Transverse colon (tissue), 4 donors: ENCODE data around the gene RAB24. TPM values are rescaled to one million over a fixed set of nuclear protein-coding genes. Genes with fewer than 3 reads are reported as not detected.

Experiments
- DNase-seq: peaks from one replicate; pipeline ENCODE4 v3.0.0-alpha.2; 2019
- H3K27ac ChIP-seq, 4 donors: fragments of 200-600 bp; sonication (generic); 2 replicates each; pipeline ENCODE4 v1.5.1; 2016 to 2018; ENCODE audit warnings: inconsistent platforms in 4 of 4
- H3K27me3 ChIP-seq: fragments of 200-600 bp; sonication (generic); 2 replicates; pipeline ENCODE4 v1.5.1; 2017; ENCODE audit warnings: inconsistent platforms
- H3K36me3 ChIP-seq, 4 donors: fragments of 200-600 bp; sonication (generic); 2 replicates each; pipeline ENCODE4 v1.5.1; 2017 to 2019; ENCODE audit warnings: inconsistent platforms in 4 of 4
- H3K4me1 ChIP-seq, 4 donors: fragments of 200-600 bp; sonication (generic); 2 replicates each; pipeline ENCODE4 v1.5.1; 2017 to 2020; ENCODE audit warnings: inconsistent platforms in 4 of 4
- H3K4me3 ChIP-seq, 4 donors: fragments of 200-600 bp; sonication (generic); 1 replicate in 1 of 4; 2 replicates in 3 of 4; pipeline versions ENCODE4 v1.5.1 to v1.6.1; 2017 to 2019; ENCODE audit warnings: inconsistent platforms in 4 of 4
- H3K9me3 ChIP-seq, 2 donors: fragments of 200-600 bp; sonication (generic); 2 replicates each; pipeline ENCODE4 v1.5.1; 2017 to 2019; ENCODE audit warnings: inconsistent platforms in 2 of 2
- EP300 ChIP-seq: sonication (generic); formaldehyde crosslinking; IDR thresholded peaks from one replicate; pipeline ENCODE4 v1.6.1; 2017; ENCODE audit warnings: antibody characterized with exemption, low read depth
- POLR2A ChIP-seq: fragments of 450-650 bp; IDR thresholded peaks from one replicate; pipeline ENCODE4 v1.6.1; 2016; ENCODE audit warnings: antibody characterized with exemption, mild to moderate bottlenecking, moderate library complexity
- POLR2AphosphoS5 ChIP-seq, 3 donors: sonication (generic); formaldehyde crosslinking; IDR thresholded peaks; one replicate each; pipeline ENCODE4 v1.6.1; 2016; ENCODE audit warnings: antibody characterized with exemption in 3 of 3
- WGBS, 2 donors: methylation state at CpG; one replicate each; pipeline ENCODE4 v1.1.5; 2018; ENCODE audit warnings: low coverage in 1 of 2; 5-methylcytosine and 5-hydroxymethylcytosine counted together
- in situ Hi-C, 4 donors: fragments of 200-750 bp; cut with MboI; loops; one replicate each; pipeline versions ENCODE4 v1.15.0 to v1.15.1; 2017; ENCODE audit warnings: low sequenced_read_pairs in 3 of 4, low pct_ligation_motif_present in 1 of 4, low pct_unique_long_range_greater_than_20kb in 1 of 4
- intact Hi-C: fragments of 100-400 bp; cut with DNase I; formaldehyde crosslinking; loops from one replicate; pipeline ENCODE4 v1.15.1; 2023; ENCODE audit warnings: low total_unique reads
- total RNA-seq, 4 donors: library from RNA; depleted of rRNA; stranded (reverse); fragments of >200 nt; gene quantifications; one replicate each; pipeline ENCODE4 v1.1.0, GENCODE V29; 2016
- TF ChIP-seq, protein P1 (sequence below), 5 experiments: fragments of 200-600 bp in 3 of 5; fragments of 450-650 bp in 2 of 5; sonication (generic) in 3 of 5; IDR thresholded peaks; 1 replicate in 2 of 5; 2 replicates in 3 of 5; pipeline ENCODE4 v1.5.1; 2016 to 2017; ENCODE audit warnings: antibody characterized with exemption in 5 of 5, inconsistent platforms in 3 of 5, mild to moderate bottlenecking in 2 of 5, moderate library complexity in 1 of 5

Gene RAB24
- total RNA-seq, 4 donors from 2014 or later, result 38.2 to 68.1 (median 51.8) TPM

DNA sequence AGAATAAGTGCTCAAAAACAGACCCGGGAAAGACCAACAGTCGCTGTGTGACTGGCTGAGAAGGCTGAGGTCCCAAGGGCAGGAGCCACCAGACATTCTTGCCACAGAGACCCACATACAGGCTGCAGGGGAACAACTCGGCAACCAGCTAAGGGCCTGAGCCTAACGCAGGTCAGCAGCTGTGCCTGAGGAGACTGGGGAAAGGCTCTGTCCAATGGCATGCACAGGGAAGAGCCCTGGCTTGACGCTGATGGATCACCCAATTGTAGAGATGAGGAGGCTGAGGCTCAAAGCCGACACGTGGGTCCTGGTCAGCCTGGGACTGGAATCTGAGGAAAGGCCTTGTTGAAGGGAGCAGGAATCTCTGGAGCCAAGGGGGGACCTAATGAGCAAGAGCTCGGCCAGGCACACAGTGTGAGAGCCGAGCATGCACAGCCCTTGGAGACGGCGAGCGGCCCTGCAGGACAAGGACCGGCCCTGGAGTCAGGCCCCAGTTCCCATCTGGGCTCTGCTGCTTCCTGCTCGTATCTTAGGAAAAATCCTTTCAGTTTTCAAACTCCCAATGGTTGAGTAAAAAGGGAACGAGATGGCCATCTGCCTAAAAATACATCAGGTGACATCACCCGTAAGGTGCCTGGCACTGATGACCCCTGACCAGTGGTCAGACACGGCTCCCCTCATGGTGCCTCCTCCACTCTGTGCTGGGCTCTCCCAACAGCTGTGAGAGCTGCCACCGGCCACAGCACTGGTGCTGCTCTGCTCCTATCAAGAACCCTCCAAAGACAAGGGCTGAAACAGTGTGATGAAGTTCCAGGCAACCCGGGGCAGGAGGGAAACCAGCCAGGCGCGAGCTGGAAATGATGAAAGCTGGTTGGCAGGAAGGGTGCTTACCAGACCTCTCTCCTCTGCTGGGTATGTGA lies 31.5 kb upstream of the RAB24 start:
- Histone ChIP-seq H3K9me3 (no peaks in the 10 kb centered on the region), H3K4me1 (no peaks in the 10 kb centered on the region), H3K4me3 (no peak overlapping the region), H3K27me3 (no peaks in the 10 kb centered on the region), H3K36me3 (peaks cover 0 to 46% (median 21%) of the 10 kb centered on the region in 4 donors), H3K27ac (no peak overlapping the region)
- in situ Hi-C loops, result no loop called here
- 90 to 100% methylated on average over 2 to 21 of the region's 21 CpGs for WGBS, 2 donors
- DNase-seq, result no peak
- TF ChIP-seq POLR2AphosphoS5 (IDR thresholded peaks at IDR 0.05) (no peak), EP300 (no peak), POLR2A (no peak)
- TF ChIP-seq, protein P1, sequence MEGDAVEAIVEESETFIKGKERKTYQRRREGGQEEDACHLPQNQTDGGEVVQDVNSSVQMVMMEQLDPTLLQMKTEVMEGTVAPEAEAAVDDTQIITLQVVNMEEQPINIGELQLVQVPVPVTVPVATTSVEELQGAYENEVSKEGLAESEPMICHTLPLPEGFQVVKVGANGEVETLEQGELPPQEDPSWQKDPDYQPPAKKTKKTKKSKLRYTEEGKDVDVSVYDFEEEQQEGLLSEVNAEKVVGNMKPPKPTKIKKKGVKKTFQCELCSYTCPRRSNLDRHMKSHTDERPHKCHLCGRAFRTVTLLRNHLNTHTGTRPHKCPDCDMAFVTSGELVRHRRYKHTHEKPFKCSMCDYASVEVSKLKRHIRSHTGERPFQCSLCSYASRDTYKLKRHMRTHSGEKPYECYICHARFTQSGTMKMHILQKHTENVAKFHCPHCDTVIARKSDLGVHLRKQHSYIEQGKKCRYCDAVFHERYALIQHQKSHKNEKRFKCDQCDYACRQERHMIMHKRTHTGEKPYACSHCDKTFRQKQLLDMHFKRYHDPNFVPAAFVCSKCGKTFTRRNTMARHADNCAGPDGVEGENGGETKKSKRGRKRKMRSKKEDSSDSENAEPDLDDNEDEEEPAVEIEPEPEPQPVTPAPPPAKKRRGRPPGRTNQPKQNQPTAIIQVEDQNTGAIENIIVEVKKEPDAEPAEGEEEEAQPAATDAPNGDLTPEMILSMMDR (IDR thresholded peaks at IDR 0.05), result no peak
- intact Hi-C loops, result no loop called here

DNA sequence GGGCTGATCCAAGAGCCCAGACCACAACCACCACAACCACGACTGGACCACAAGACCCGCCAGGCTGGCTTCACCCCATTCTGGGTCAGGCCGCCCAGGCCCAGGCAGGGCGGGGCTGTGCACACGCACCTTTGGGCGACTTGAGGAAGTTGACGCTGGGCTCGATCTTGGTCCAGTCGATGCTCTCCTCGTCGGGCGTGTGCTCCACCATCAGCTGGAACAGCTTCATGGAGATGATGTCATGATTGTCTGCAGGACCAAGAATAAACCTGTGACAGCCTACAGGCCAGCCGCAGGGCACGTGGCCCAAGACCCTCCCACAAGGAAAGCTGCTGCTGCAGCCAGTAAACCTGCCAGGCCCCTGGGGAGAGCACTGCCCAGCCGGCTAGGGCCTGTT lies 30.6 kb upstream of the RAB24 start:
- 76% methylated on average over 9 of the region's 15 CpGs; no CpG with 5 or more reads in 1 of the 2 donors for WGBS, 2 donors
- Histone ChIP-seq H3K4me1 (no peaks in the 10 kb centered on the region), H3K9me3 (no peaks in the 10 kb centered on the region), H3K27me3 (no peaks in the 10 kb centered on the region), H3K36me3 (peaks cover 0 to 46% (median 21%) of the 10 kb centered on the region in 4 donors), H3K4me3 (no peak overlapping the region), H3K27ac (no peak overlapping the region)
- in situ Hi-C loops (no loop called here), intact Hi-C loops (no loop called here)
- TF ChIP-seq POLR2AphosphoS5 (IDR thresholded peaks at IDR 0.05) (no peak), POLR2A (no peak), EP300 (no peak)
- TF ChIP-seq, protein P1 (IDR thresholded peaks at IDR 0.05), result no peak
- no peak for DNase-seq

DNA sequence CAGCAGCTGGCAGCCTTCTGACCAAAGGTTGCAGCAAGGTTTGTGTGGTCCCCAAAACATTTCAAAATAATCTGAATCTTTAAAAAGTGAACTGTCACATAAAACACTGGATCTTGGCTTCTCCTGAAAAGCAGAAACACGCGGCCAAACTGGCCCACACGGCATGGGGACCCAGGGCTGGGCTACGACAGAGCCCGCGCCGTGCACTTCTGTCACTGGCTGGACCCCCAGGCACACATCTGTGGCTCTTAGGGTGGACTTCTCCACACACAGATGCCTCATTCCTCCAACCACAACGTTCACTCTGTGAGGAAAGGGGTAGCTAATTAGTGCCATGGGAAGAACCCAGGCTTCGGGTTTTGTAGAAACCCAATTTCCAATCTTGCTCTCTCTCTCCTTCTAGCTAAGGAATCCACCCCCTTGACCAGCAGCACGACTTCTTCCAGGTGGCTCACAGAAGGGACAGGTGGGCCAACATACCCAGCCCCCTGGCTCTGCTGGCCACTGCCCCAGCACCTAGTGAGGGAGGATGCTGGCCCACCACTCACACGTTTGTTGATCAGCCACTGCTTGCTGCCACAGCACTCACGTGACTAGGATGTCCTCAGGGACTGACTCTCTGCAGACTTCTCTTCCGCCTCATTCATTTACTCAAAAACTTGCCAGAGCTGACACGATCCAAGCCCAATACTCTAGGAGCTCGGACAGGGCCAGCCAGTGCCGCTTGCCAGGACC lies 30.1 kb upstream of the RAB24 start:
- Histone ChIP-seq H3K27ac (no peak overlapping the region), H3K36me3 (peaks cover 0 to 46% (median 21%) of the 10 kb centered on the region in 4 donors), H3K4me3 (no peak overlapping the region), H3K4me1 (no peaks in the 10 kb centered on the region), H3K9me3 (no peaks in the 10 kb centered on the region), H3K27me3 (no peaks in the 10 kb centered on the region)
- no peak for DNase-seq
- 92% methylated on average over 16 of the region's 16 CpGs; no CpG with 5 or more reads in 1 of the 2 donors for WGBS, 2 donors
- in situ Hi-C loops (no loop called here), intact Hi-C loops (no loop called here)
- TF ChIP-seq, protein P1 (IDR thresholded peaks at IDR 0.05), result no peak
- TF ChIP-seq POLR2A, result no peak
- no peak for TF ChIP-seq POLR2AphosphoS5 (IDR thresholded peaks at IDR 0.05)
- no peak for TF ChIP-seq EP300

DNA sequence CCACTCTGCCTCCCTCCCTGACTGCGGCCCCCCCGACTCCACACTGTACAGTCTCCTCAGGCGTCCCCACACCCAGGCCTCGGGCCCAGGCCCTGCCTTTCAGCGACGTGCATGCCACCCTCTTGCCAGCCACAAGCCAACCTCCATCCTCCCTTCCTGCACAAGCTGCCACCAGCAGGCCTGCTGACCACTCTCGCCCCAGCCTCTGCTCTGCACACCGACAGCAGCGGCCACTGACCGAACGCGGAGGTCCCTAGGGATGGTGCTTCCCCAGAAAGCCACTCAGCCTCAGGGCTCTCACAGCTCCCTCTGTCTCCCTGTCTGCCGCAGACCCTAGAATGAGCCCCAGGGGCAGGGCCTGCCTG lies 29.4 kb upstream of the RAB24 start:
- intact Hi-C loops (no loop called here), in situ Hi-C loops (no loop called here)
- H3K9me3 ChIP-seq, result no peaks in the 10 kb centered on the region
- DNase-seq, result no peak
- H3K4me3 ChIP-seq, result no peak overlapping the region
- peaks cover 0 to 46% (median 21%) of the 10 kb centered on the region in 4 donors for H3K36me3 ChIP-seq
- no peak overlapping the region for H3K27ac ChIP-seq
- TF ChIP-seq POLR2A (no peak), POLR2AphosphoS5 (IDR thresholded peaks at IDR 0.05) (no peak), EP300 (no peak)
- TF ChIP-seq, protein P1 (IDR thresholded peaks at IDR 0.05), result no peak
- WGBS, 2 donors, result 95% methylated on average over 13 of the region's 13 CpGs; no CpG with 5 or more reads in 1 of the 2 donors
- H3K27me3 ChIP-seq, result no peaks in the 10 kb centered on the region
- H3K4me1 ChIP-seq, result no peaks in the 10 kb centered on the region
